K562 (cell line): Measurements from ENCODE around the gene CD52. TPM values are rescaled to one million over a fixed set of nuclear protein-coding genes. Genes with fewer than 3 reads are reported as not detected.

Experiments
- BRD4 ChIP-seq: fragments of 200-600 bp; sonication (generic); IDR thresholded peaks from 2 replicates; pipeline ENCODE4 v1.6.1; 2017; ENCODE audit warnings: inconsistent platforms
- CBFA2T3 ChIP-seq: fragments of 450-650 bp; IDR thresholded peaks from 2 replicates; pipeline ENCODE4 v1.6.1; 2017
- CREM ChIP-seq: IDR thresholded peaks from 2 replicates; pipeline ENCODE4 v1.6.1; 2014; ENCODE audit warnings: antibody characterized with exemption, low read depth
- EGR1 ChIP-seq: fragments of 450-650 bp; conservative IDR thresholded peaks from 2 replicates; pipeline ENCODE4 v1.6.1; 2017; ENCODE audit warnings: mild to moderate bottlenecking
- ELF2 ChIP-seq: fragments of 250-450 bp; sonication (Bioruptor Pico); IDR thresholded peaks from 2 replicates; pipeline ENCODE4 v1.5.0; 2021; ENCODE audit warnings: mild to moderate bottlenecking
- FOS ChIP-seq: IDR thresholded peaks from 3 replicates; pipeline ENCODE4 v1.6.1; 2011; ENCODE audit not compliant: insufficient read length; ENCODE audit errors: extremely low read depth
- FOSL1 ChIP-seq: fragments of 200-800 bp; sonication (Bioruptor generic); conservative IDR thresholded peaks from 2 replicates; pipeline ENCODE4 v1.6.1; 2016; ENCODE audit warnings: missing genetic modification characterization, missing compliant biosample characterization
- GABPA ChIP-seq: fragments of 200-800 bp; sonication (Bioruptor generic); conservative IDR thresholded peaks from 2 replicates; pipeline ENCODE4 v1.6.1; 2016; ENCODE audit warnings: low read depth, missing genetic modification characterization, missing compliant biosample characterization
- GATAD2A ChIP-seq: fragments of 450-650 bp; IDR thresholded peaks from 2 replicates; pipeline ENCODE4 v1.6.1; 2017
- HDAC1 ChIP-seq, 2 experiments: fragments of 450-650 bp; IDR thresholded peaks; 2 replicates each; pipeline ENCODE4 v1.6.1; 2016 to 2017; ENCODE audit warnings: inconsistent platforms in 1 of 2, mild to moderate bottlenecking in 1 of 2, moderate library complexity in 1 of 2
- HNRNPL ChIP-seq: fragments of 200-400 bp; formaldehyde crosslinking; IDR thresholded peaks from 2 replicates; pipeline ENCODE4 v1.6.1; 2017; ENCODE audit warnings: low read depth, mild to moderate bottlenecking, low read length
- JUN ChIP-seq, 2 experiments: sonication (generic) in 1 of 2; formaldehyde crosslinking in 1 of 2; IDR thresholded peaks; 2 replicates each; pipeline versions ENCODE4 v1.6.1 to v1.8.0; 2012 to 2022; ENCODE audit warnings: borderline replicate concordance in 2 of 2, mild to moderate bottlenecking in 2 of 2, improper control_type of control experiment in 1 of 2, low read depth in 1 of 2, low read length in 1 of 2, missing genetic modification reagents in 1 of 2
- KDM4B ChIP-seq, 2 experiments: fragments of 450-650 bp in 1 of 2; sonication (generic) in 1 of 2; IDR thresholded peaks; 2 replicates each; pipeline ENCODE4 v1.6.1; 2016 to 2017; ENCODE audit warnings: borderline replicate concordance in 2 of 2, antibody characterized with exemption in 1 of 2, low read depth in 1 of 2, mild to moderate bottlenecking in 1 of 2
- KLF6 ChIP-seq: fragments of 250-450 bp; sonication (Bioruptor Pico); IDR thresholded peaks from 2 replicates; pipeline ENCODE4 v1.4.0; 2020; ENCODE audit warnings: mild to moderate bottlenecking, moderate library complexity, borderline replicate concordance
- L3MBTL2 ChIP-seq: fragments of 450-650 bp; IDR thresholded peaks from 2 replicates; pipeline ENCODE4 v1.6.1; 2016; ENCODE audit warnings: mild to moderate bottlenecking, moderate library complexity
- NBN ChIP-seq: fragments of 450-650 bp; IDR thresholded peaks from 2 replicates; pipeline ENCODE4 v1.6.1; 2016; ENCODE audit warnings: low read depth, mild to moderate bottlenecking
- RCOR1 ChIP-seq, 2 experiments: IDR thresholded peaks; 2 replicates each; pipeline ENCODE4 v1.6.1; 2012; ENCODE audit warnings: low read depth in 2 of 2, low read length in 2 of 2, borderline replicate concordance in 1 of 2, improper control_type of control experiment in 1 of 2
- SREBF2 ChIP-seq: sonication (generic); formaldehyde crosslinking; IDR thresholded peaks from 2 replicates; pipeline ENCODE4 v1.4.0; 2020; ENCODE audit warnings: mild to moderate bottlenecking, missing genetic modification reagents
- TBL1XR1 ChIP-seq, 2 experiments: IDR thresholded peaks; 2 replicates each; pipeline ENCODE4 v1.6.1; 2012; ENCODE audit warnings: improper control_type of control experiment in 2 of 2, low read length in 2 of 2, mild to moderate bottlenecking in 1 of 2
- TEAD4 ChIP-seq, 2 experiments: sonication (generic) in 1 of 2; formaldehyde crosslinking in 1 of 2; IDR thresholded peaks; 2 replicates each; pipeline versions ENCODE4 v1.6.1 to v1.8.0; 2012 to 2022; ENCODE audit warnings: borderline replicate concordance in 1 of 2, inconsistent platforms in 1 of 2, low read length in 1 of 2, mild to moderate bottlenecking in 1 of 2, missing genetic modification reagents in 1 of 2
- TOE1 ChIP-seq, 2 experiments: fragments of 450-650 bp in 1 of 2; sonication (generic) in 1 of 2; formaldehyde crosslinking in 1 of 2; IDR thresholded peaks; 2 replicates each; pipeline versions ENCODE4 v1.7.1 to v1.8.0; 2016 to 2022; ENCODE audit warnings: borderline replicate concordance in 2 of 2, mild to moderate bottlenecking in 2 of 2, antibody characterized with exemption in 1 of 2, inconsistent platforms in 1 of 2, low read depth in 1 of 2, missing genetic modification reagents in 1 of 2, moderate library complexity in 1 of 2
- ZBTB8A ChIP-seq: fragments of 450-650 bp; IDR thresholded peaks from 2 replicates; pipeline ENCODE4 v1.6.1; 2018; ENCODE audit warnings: mild to moderate bottlenecking, moderate library complexity; ENCODE audit not compliant: partially characterized antibody
- ZFP36 ChIP-seq: fragments of 150-350 bp; IDR thresholded peaks from 2 replicates; pipeline ENCODE4 v1.6.1; 2018; ENCODE audit warnings: low read length, low read depth; ENCODE audit not compliant: partially characterized antibody
- ZNF274 ChIP-seq: IDR thresholded peaks from 2 replicates; pipeline ENCODE4 v1.6.1; 2011; ENCODE audit warnings: low read depth, mild to moderate bottlenecking, low read length, moderate library complexity, borderline replicate concordance
- ZNF511 ChIP-seq: sonication (generic); formaldehyde crosslinking; IDR thresholded peaks from 2 replicates; pipeline ENCODE4 v1.8.0; 2022; ENCODE audit warnings: mild to moderate bottlenecking, missing genetic modification reagents
- ZNF696 ChIP-seq: fragments of 250-450 bp; sonication (Bioruptor Pico); conservative IDR thresholded peaks from 2 replicates; pipeline ENCODE4 v1.4.0; 2020; ENCODE audit warnings: mild to moderate bottlenecking, moderate library complexity
- polyA plus RNA-seq, 8 experiments: library from polyadenylated mRNA; depleted of rRNA in 4 of 8; stranded (reverse) in 5 of 8; unstranded in 3 of 8; fragments of >200 nt; fragmentation: Nextera tagmentation in 2 of 8; fragmentation: Illumina TruSeq in 1 of 8; extraction: Ambion mirVana in 2 of 8; extraction: Trizol in 1 of 8; gene quantifications; 2 replicates each; pipeline versions ENCODE4 v1.2.1 to v1.2.3, GENCODE V29; 2011 to 2014; ENCODE audit warnings: inconsistent platforms in 1 of 8, missing spikeins in 1 of 8
- total RNA-seq, 7 experiments: library from RNA; depleted of rRNA in 6 of 7; stranded (reverse); fragments of >200 nt in 6 of 7; fragmentation: Illumina TruSeq in 2 of 7; extraction: Trizol in 2 of 7; gene quantifications; 2 replicates each; pipeline versions ENCODE4 v1.2.1 to v1.2.3, GENCODE V29; 2011 to 2021; ENCODE audit warnings: low replicate concordance in 1 of 7
- TF ChIP-seq, protein P1 (sequence below): fragments of 250-450 bp; sonication (Bioruptor Pico); IDR thresholded peaks from 2 replicates; pipeline ENCODE4 v1.4.0; 2020; ENCODE audit warnings: mild to moderate bottlenecking, moderate library complexity

The CD52 gene
- total and polyA plus RNA-seq, 9 of the 15 experiments (the other 6 are each of a cell fraction or from before 2014, with no cell fraction given) = 34.9 to 488 (median 173) TPM

GRCh38 chr1:26276432-26276838 lies 41.3 kb upstream of the CD52 start (continued):
- TF ChIP-seq KDM4B (IDR thresholded peaks at IDR 0.05; ENCODE audit: borderline replicate concordance in 2 of 2, low read depth in 1 of 2) (no peak), ZNF274 (no peak), L3MBTL2 (no peak), GATAD2A (peak; percentile 77; the same call in 1 of the 2 replicates), TOE1 (IDR thresholded peaks at IDR 0.05; ENCODE audit: borderline replicate concordance) (no peak), TOE1 (CRISPR knock-in tag; IDR thresholded peaks at IDR 0.05; ENCODE audit: borderline replicate concordance, low read depth) (no peak), HDAC1 (IDR thresholded peaks at IDR 0.05) (peak in 1 of 2 experiments; percentile 48; a peak in 2 of 4 replicates), ELF2 (CRISPR knock-in tag) (no peak), ZNF511 (CRISPR knock-in tag) (peak; percentile 51; the same call in 1 of the 2 replicates), CREM (peak; percentile 61; the same call in 1 of the 2 replicates), SREBF2 (CRISPR knock-in tag) (no peak), HNRNPL (no peak), ZBTB8A (no peak), CBFA2T3 (no peak; the same call in 1 of the 2 replicates), TEAD4 (IDR thresholded peaks at IDR 0.05; ENCODE audit: low read length) (no peak), TEAD4 (CRISPR knock-in tag; IDR thresholded peaks at IDR 0.05; ENCODE audit: borderline replicate concordance) (no peak), EGR1 (peak; percentile 97), GABPA (tag) (no peak), JUN (IDR thresholded peaks at IDR 0.05; ENCODE audit: borderline replicate concordance, low read depth, low read length) (peak; percentile 94; the same call in 1 of the 2 replicates), JUN (CRISPR knock-in tag; IDR thresholded peaks at IDR 0.05; ENCODE audit: borderline replicate concordance) (no peak), KLF6 (CRISPR knock-in tag) (no peak), TBL1XR1 (IDR thresholded peaks at IDR 0.05; ENCODE audit: low read length in 2 of 2) (peak in 1 of 2 experiments; percentile 25; a peak in 1 of 4 replicates), ZFP36 (no peak), ZNF696 (no peak), BRD4 (no peak), RCOR1 (IDR thresholded peaks at IDR 0.05; ENCODE audit: borderline replicate concordance in 1 of 2, low read depth in 2 of 2, low read length in 2 of 2) (0 out of 4 replicates have a peak, but pooled peaks of 1 of the 2 experiments have one; percentile 68), FOS (peak; percentile 71), NBN (no peak), FOSL1 (tag) (peak; percentile 7; the same call in 1 of the 2 replicates)
- TF ChIP-seq, protein P1, sequence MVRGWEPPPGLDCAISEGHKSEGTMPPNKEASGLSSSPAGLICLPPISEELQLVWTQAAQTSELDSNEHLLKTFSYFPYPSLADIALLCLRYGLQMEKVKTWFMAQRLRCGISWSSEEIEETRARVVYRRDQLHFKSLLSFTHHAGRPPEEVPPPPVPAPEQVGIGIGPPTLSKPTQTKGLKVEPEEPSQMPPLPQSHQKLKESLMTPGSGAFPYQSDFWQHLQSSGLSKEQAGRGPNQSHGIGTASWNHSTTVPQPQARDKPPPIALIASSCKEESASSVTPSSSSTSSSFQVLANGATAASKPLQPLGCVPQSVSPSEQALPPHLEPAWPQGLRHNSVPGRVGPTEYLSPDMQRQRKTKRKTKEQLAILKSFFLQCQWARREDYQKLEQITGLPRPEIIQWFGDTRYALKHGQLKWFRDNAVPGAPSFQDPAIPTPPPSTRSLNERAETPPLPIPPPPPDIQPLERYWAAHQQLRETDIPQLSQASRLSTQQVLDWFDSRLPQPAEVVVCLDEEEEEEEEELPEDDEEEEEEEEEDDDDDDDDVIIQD (CRISPR knock-in tag) = no peak
